ENCODE data around the gene PLIN4. TPM values are rescaled to one million over a fixed set of nuclear protein-coding genes. Genes with fewer than 3 reads are reported as not detected.

Gene PLIN4
- total and polyA plus RNA-seq, 2 donors (not counting 3 experiments of a cell fraction or from before 2014, with no cell fraction given): 0.01 TPM; not detected in 1

GRCh38 chr19:4516939-4517300 lies 1.4 kb downstream of the PLIN4 start:
- TF ChIP-seq GATA2 (IDR thresholded peaks at IDR 0.05; ENCODE audit: insufficient read depth, insufficient read length, low read depth, low read length) (no peak), POLR2AphosphoS5 (IDR thresholded peaks at IDR 0.05; ENCODE audit: insufficient read depth, low read depth, low read length) (no peak), EZH2 (IDR thresholded peaks at IDR 0.05; ENCODE audit: borderline replicate concordance, low read depth, low read length, severe bottlenecking) (no peak), JUN (IDR thresholded peaks at IDR 0.05; ENCODE audit: borderline replicate concordance, insufficient read depth, insufficient read length, low read depth) (no peak), MYC (IDR thresholded peaks at IDR 0.05; ENCODE audit: low read depth, low read length) (no peak)
- DNase-seq (ENCODE audit: low read depth, low spot score) (no peak), FAIRE-seq (no peak)
- Histone ChIP-seq H2AFZ (ENCODE audit: low read depth, low read length) (no peak overlapping the region), H4K20me1 (replicated peaks; ENCODE audit: control insufficient read depth, extremely low read depth, insufficient read depth, low read length) (no peaks in the 10 kb centered on the region), H3K79me2 (ENCODE audit: control insufficient read depth, insufficient read depth, low read length) (no peaks in the 10 kb centered on the region), H3K36me3 (ENCODE audit: control insufficient read depth in 2 of 2, extremely low read depth in 1 of 2, insufficient read depth in 2 of 2, low read length in 2 of 2) (no peaks in the 10 kb centered on the region), H3K9me3 (replicated peaks; ENCODE audit: control insufficient read depth, insufficient read depth, low read length) (no peaks in the 10 kb centered on the region), H3K27ac (ENCODE audit: insufficient read depth, low read depth, low read length) (no peak overlapping the region), H3K4me2 (ENCODE audit: insufficient read depth, low read length) (no peak overlapping the region), H3K9ac (replicated peaks; ENCODE audit: extremely low read depth, insufficient read depth, low read length) (no peak overlapping the region), H3K9me1 (replicated peaks; ENCODE audit: control insufficient read depth, extremely low read depth, insufficient read depth, low read length) (no peaks in the 10 kb centered on the region), H3K4me1 (ENCODE audit: control insufficient read depth, extremely low read depth, insufficient read depth, low read length) (no peaks in the 10 kb centered on the region), H3K27me3 (ENCODE audit: control insufficient read depth in 2 of 2, insufficient read depth in 2 of 2, low read length in 2 of 2) (no peaks in the 10 kb centered on the region), H3K4me3 (replicated peaks in 1 of 3; ENCODE audit: insufficient read depth in 1 of 3, low read depth in 1 of 3, low read length in 3 of 3) (no peak overlapping the region)
- intact Hi-C loops (cut with micrococcal nuclease): no loop called here
- ChIA-PET CTCF (interaction anchor here (0.7 to 2.8 kb wide), 3 partner anchors 9 to 119 kb away, joined by 3 to 17 read pairs (median 7); no protein-coding TSS in a partner anchor), POLR2A (interaction anchor here (0.6 kb wide), 1 partner anchor 101 kb away, joined by 3 read pairs; no protein-coding TSS in a partner anchor)
- dilution Hi-C loops (cut with MboI; ENCODE audit: extremely low pct_ligation_motif_present, low sequenced_read_pairs): no loop called here
- no TSS peak for BruUV-seq (replicated peaks)

- no peak for TF ChIP-seq MAX (IDR thresholded peaks at IDR 0.05; ENCODE audit: insufficient read depth, insufficient read length)
- no peak for TF ChIP-seq CTCF (IDR thresholded peaks at IDR 0.05; ENCODE audit: extremely low read depth in 1 of 2, insufficient read depth in 1 of 2, low read depth in 1 of 2, low read length in 2 of 2)
- no peak for TF ChIP-seq MYC (IDR thresholded peaks at IDR 0.05; ENCODE audit: low read depth, low read length)
- TF ChIP-seq POLR2A (IDR thresholded peaks at IDR 0.05; ENCODE audit: low read depth, low read length): no peak
- no peak for TF ChIP-seq EZH2 (IDR thresholded peaks at IDR 0.05; ENCODE audit: borderline replicate concordance, low read depth, low read length, severe bottlenecking)
- TF ChIP-seq JUN (IDR thresholded peaks at IDR 0.05; ENCODE audit: borderline replicate concordance, insufficient read depth, insufficient read length, low read depth): no peak
- TF ChIP-seq FOS (IDR thresholded peaks at IDR 0.05; ENCODE audit: borderline replicate concordance, insufficient read depth, low read length): no peak
- Histone ChIP-seq H3K9me1 (replicated peaks; ENCODE audit: control insufficient read depth, extremely low read depth, insufficient read depth, low read length) (no peaks in the 10 kb centered on the region), H3K27me3 (ENCODE audit: control insufficient read depth in 2 of 2, insufficient read depth in 2 of 2, low read length in 2 of 2) (no peaks in the 10 kb centered on the region), H3K79me2 (ENCODE audit: control insufficient read depth, insufficient read depth, low read length) (no peaks in the 10 kb centered on the region), H3K36me3 (ENCODE audit: control insufficient read depth in 2 of 2, extremely low read depth in 1 of 2, insufficient read depth in 2 of 2, low read length in 2 of 2) (no peaks in the 10 kb centered on the region), H3K4me3 (replicated peaks in 1 of 3; ENCODE audit: insufficient read depth in 1 of 3, low read depth in 1 of 3, low read length in 3 of 3) (no peak overlapping the region), H3K9me3 (replicated peaks; ENCODE audit: control insufficient read depth, insufficient read depth, low read length) (no peaks in the 10 kb centered on the region), H2AFZ (ENCODE audit: low read depth, low read length) (no peak overlapping the region), H3K9ac (replicated peaks; ENCODE audit: extremely low read depth, insufficient read depth, low read length) (no peak overlapping the region), H3K27ac (ENCODE audit: insufficient read depth, low read depth, low read length) (no peak overlapping the region), H3K4me1 (ENCODE audit: control insufficient read depth, extremely low read depth, insufficient read depth, low read length) (no peaks in the 10 kb centered on the region), H4K20me1 (replicated peaks; ENCODE audit: control insufficient read depth, extremely low read depth, insufficient read depth, low read length) (no peaks in the 10 kb centered on the region), H3K4me2 (ENCODE audit: insufficient read depth, low read length) (no peak overlapping the region)
- no peak for FAIRE-seq
- no TSS peak for BruUV-seq (replicated peaks)
- intact Hi-C loops (cut with micrococcal nuclease): no loop called here
- DNase-seq (ENCODE audit: low read depth, low spot score): no peak
- dilution Hi-C loops (cut with MboI; ENCODE audit: extremely low pct_ligation_motif_present, low sequenced_read_pairs): no loop called here
- POLR2A ChIA-PET: no interaction called here
- CTCF ChIA-PET: interaction anchor here (0.7 to 2.8 kb wide), 4 partner anchors 10 to 120 kb away, joined by 3 to 17 read pairs (median 5); no protein-coding TSS in a partner anchor
Measured at GRCh38 chr19:4516199-4516938, 1.9 kb downstream of the PLIN4 start.
